ENCODE data around the gene RIMS3. TPM values are rescaled to one million over a fixed set of nuclear protein-coding genes. Genes with fewer than 3 reads are reported as not detected.

The RIMS3 gene
- total RNA-seq, 2 donors from 2014 or later = 8.8 to 9.3 TPM

Other genes with a start within 250 kb of the RIMS3 start
- 1 to 10 TPM; 7.4 to 7.9 TPM for gene ZFP69B, start 215.2 kb downstream of the RIMS3 start, total RNA-seq
- 1 to 10 TPM; 4.0 to 8.4 TPM for gene ZFP69, start 188.4 kb downstream of the RIMS3 start, total RNA-seq
- gene EXO5, start 156.9 kb downstream of the RIMS3 start, total RNA-seq = 10 to 100 TPM; 13.6 to 17.5 TPM
- gene ZNF684, start 134.0 kb downstream of the RIMS3 start, total RNA-seq = 1 to 10 TPM; 6.3 to 7.1 TPM
- gene NFYC, start 26.0 kb upstream of the RIMS3 start, total RNA-seq = 10 to 100 TPM; 64.0 to 74.3 TPM
- under 1 TPM; 0.58 to 0.60 TPM for gene KCNQ4, start 118.1 kb upstream of the RIMS3 start, total RNA-seq
- 1 to 10 TPM; 1.9 to 2.1 TPM for gene CITED4, start 196.7 kb upstream of the RIMS3 start, total RNA-seq